Measurements from ENCODE around the gene JAK1.

JAK1 gene

GRCh38 chr1:64839732-64840405 is 126.5 kb downstream of the JAK1 start:
- H3K4me3 ChIP-seq (ENCODE audit: low read depth, low read length) = no peak overlapping the region
- H3K9me3 ChIP-seq (ENCODE audit: control insufficient read depth, insufficient read depth, low read depth, low read length) = no peaks in the 10 kb centered on the region
- TF ChIP-seq PRDM1 (tag by site-specific recombination; IDR thresholded peaks at IDR 0.05) (no peak), FEZF1 (tag by site-specific recombination; IDR thresholded peaks at IDR 0.05) (no peak), GLIS2 (tag by site-specific recombination; IDR thresholded peaks at IDR 0.05) (no peak), ZNF473 (tag by site-specific recombination; IDR thresholded peaks at IDR 0.05) (no peak)
- POLR2A ChIA-PET = no interaction called here
- H3K27ac ChIP-seq (ENCODE audit: extremely low read depth, low read depth, low read length) = no peak overlapping the region
- H3K4me1 ChIP-seq (ENCODE audit: control insufficient read depth, insufficient read depth, low read length) = no peaks in the 10 kb centered on the region
- CTCF ChIA-PET = interaction anchor here (0.7 kb wide), 1 partner anchor 45 kb away, joined by 3 read pairs; no protein-coding TSS in a partner anchor
- peaks cover 5 to 79% of the 10 kb centered on the region in 2 experiments; a peak in 2 of 3 replicates for H3K36me3 ChIP-seq (ENCODE audit: control insufficient read depth in 2 of 2, insufficient read depth in 1 of 2, low read length in 2 of 2)

- TF ChIP-seq ZNF521 (tag by site-specific recombination; IDR thresholded peaks at IDR 0.05) (no peak), ZNF670 (tag by site-specific recombination; IDR thresholded peaks at IDR 0.05; ENCODE audit: low read depth) (no peak), ZNF580 (tag by site-specific recombination; IDR thresholded peaks at IDR 0.05) (no peak), ZFP69B (tag by site-specific recombination; IDR thresholded peaks at IDR 0.05) (no peak), ZNF239 (tag by site-specific recombination; IDR thresholded peaks at IDR 0.05) (no peak), ZNF10 (tag by site-specific recombination; IDR thresholded peaks at IDR 0.05) (0 out of 2 replicates have a peak, but pooled peaks have one; percentile 9)
- ChIA-PET CTCF (interaction anchor here (0.7 kb wide), 1 partner anchor 46 kb away, joined by 3 read pairs; no protein-coding TSS in a partner anchor), POLR2A (interaction anchor here (1.4 kb wide), 1 partner anchor 126 kb away, joined by 3 read pairs; no protein-coding TSS in a partner anchor)
- Histone ChIP-seq H3K9me3 (ENCODE audit: control insufficient read depth, insufficient read depth, low read depth, low read length) (no peaks in the 10 kb centered on the region), H3K4me3 (ENCODE audit: low read depth, low read length) (no peak overlapping the region), H3K4me1 (ENCODE audit: control insufficient read depth, insufficient read depth, low read length) (no peaks in the 10 kb centered on the region), H3K36me3 (ENCODE audit: control insufficient read depth in 2 of 2, insufficient read depth in 1 of 2, low read length in 2 of 2) (peaks cover 5 to 80% of the 10 kb centered on the region in 2 experiments; a peak in 2 of 3 replicates), H3K27ac (ENCODE audit: extremely low read depth, low read depth, low read length) (no peak overlapping the region)
These were observed 127.1 kb downstream of the JAK1 start for GRCh38 chr1:64839261-64839660.

GRCh38 chr1:64838486-64838885 is 127.9 kb downstream of the JAK1 start:
- Histone ChIP-seq H3K27ac (ENCODE audit: extremely low read depth, low read depth, low read length) (no peak overlapping the region), H3K36me3 (ENCODE audit: control insufficient read depth in 2 of 2, insufficient read depth in 1 of 2, low read length in 2 of 2) (peaks cover 6 to 80% of the 10 kb centered on the region in 2 experiments), H3K9me3 (ENCODE audit: control insufficient read depth, insufficient read depth, low read depth, low read length) (no peaks in the 10 kb centered on the region), H3K4me1 (ENCODE audit: control insufficient read depth, insufficient read depth, low read length) (no peaks in the 10 kb centered on the region), H3K4me3 (ENCODE audit: low read depth, low read length) (no peak overlapping the region)
- TF ChIP-seq ZBTB11 (tag by site-specific recombination; conservative IDR thresholded peaks at IDR 0.05; ENCODE audit: low read depth) (no peak), KLF16 (tag by site-specific recombination; IDR thresholded peaks at IDR 0.05) (no peak), AEBP2 (tag by site-specific recombination; IDR thresholded peaks at IDR 0.05; ENCODE audit: borderline replicate concordance) (no peak), ZSCAN16 (tag by site-specific recombination; IDR thresholded peaks at IDR 0.05) (peak; percentile 71), SP3 (tag by site-specific recombination; IDR thresholded peaks at IDR 0.05) (no peak)
- CTCF ChIA-PET = interaction anchor here (0.7 kb wide), 1 partner anchor 250 kb away, joined by 3 read pairs; no protein-coding TSS in a partner anchor
- POLR2A ChIA-PET = interaction anchor here (1.4 kb wide), 1 partner anchor 127 kb away, joined by 3 read pairs; no protein-coding TSS in a partner anchor

All from HEK293 (cell line).